ENCODE data around the gene VIL1.

- TF ChIP-seq EZH2phosphoT487 (IDR thresholded peaks at IDR 0.05; ENCODE audit: borderline replicate concordance, low read length) (no peak), CTCF (conservative IDR thresholded peaks at IDR 0.05; ENCODE audit: low read depth, low read length) (no peak), EZH2 (IDR thresholded peaks at IDR 0.05; ENCODE audit: low read length, unreplicated experiment) (no peak)
Observed at GRCh38 chr2:218482651-218483050, 63.7 kb downstream of the VIL1 start.
